ENCODE measurements around the gene PRDM16.

DNA sequence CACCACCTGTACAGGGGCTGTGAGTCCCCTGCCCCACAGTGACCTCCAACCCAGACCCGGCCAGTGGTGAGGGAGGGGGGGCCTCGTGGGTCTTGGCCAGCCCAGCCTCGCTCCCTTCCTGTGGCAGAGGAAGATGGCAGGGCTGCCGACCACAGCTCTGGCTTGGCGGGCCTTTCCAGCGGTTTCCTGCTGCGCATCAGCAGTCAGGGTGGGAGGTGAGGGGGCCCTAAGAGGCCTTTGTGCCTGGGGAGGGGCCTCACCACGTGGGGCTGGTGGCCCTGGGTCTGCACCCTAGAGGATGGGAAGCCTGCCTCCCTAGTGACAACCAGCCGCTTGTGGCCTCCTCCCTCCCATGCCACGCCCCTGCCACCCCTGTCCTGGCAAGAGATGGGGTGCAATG is 312.9 kb downstream of the PRDM16 start:
- TF ChIP-seq YY1 (IDR thresholded peaks at IDR 0.05; ENCODE audit: insufficient read depth, insufficient read length) (no peak), ZNF274 (IDR thresholded peaks at IDR 0.05; ENCODE audit: low read depth, low read length) (no peak)
